SK-N-MC (cell line): ENCODE results near the gene LYZL4.

Experiments used
- EZH2 ChIP-seq: fragments of 200-600 bp; sonication (generic); IDR thresholded peaks from one replicate; pipeline ENCODE4 v1.6.1; 2017; ENCODE audit warnings: antibody characterized with exemption
- FOXP2 ChIP-seq: optimal IDR thresholded peaks from 2 replicates; pipeline ENCODE3; 2011; ENCODE audit warnings: mild to moderate bottlenecking, moderate library complexity; ENCODE audit not compliant: insufficient read depth; ENCODE audit errors: extremely low read length, control extremely low read depth
- POLR2AphosphoS5 ChIP-seq: IDR thresholded peaks from 2 replicates; pipeline ENCODE4 v1.6.1; 2012; ENCODE audit warnings: mild to moderate bottlenecking, low read depth, low read length, borderline replicate concordance

GRCh38 chr3:42351207-42351606 is 59.2 kb downstream of the LYZL4 start:
- TF ChIP-seq FOXP2 (no peak), POLR2AphosphoS5 (no peak), EZH2 (no peak)
